CD14-positive monocyte (primary cell): ENCODE data around the gene TRPM8. TPM values are rescaled to one million over a fixed set of nuclear protein-coding genes. Genes with fewer than 3 reads are reported as not detected.

ENCODE experiments used
- DNase-seq, 3 donors: peaks; one replicate each; pipeline ENCODE4 v3.0.0-alpha.2; 2011 to 2022
- H2AFZ ChIP-seq: 2 replicates; pipeline ENCODE4 v1.6.0; 2012; ENCODE audit warnings: mild to moderate bottlenecking, low read depth, low read length, inconsistent platforms; ENCODE audit not compliant: insufficient read depth, poor library complexity, severe bottlenecking
- H3K27ac ChIP-seq, 2 donors: 1 replicate in 1 of 2; 2 replicates in 1 of 2; pipeline ENCODE4 v1.5.1; 2012 to 2013; ENCODE audit warnings: low read length in 2 of 2, control low read depth in 1 of 2, inconsistent platforms in 1 of 2, low read depth in 1 of 2, mild to moderate bottlenecking in 1 of 2
- H3K27me3 ChIP-seq, 2 donors: one replicate each; pipeline versions ENCODE4 v1.6.0 to v1.6.1; 2011 to 2013; ENCODE audit warnings: low read length in 2 of 2; ENCODE audit not compliant: control insufficient read depth in 2 of 2, insufficient read depth in 2 of 2
- H3K36me3 ChIP-seq, 2 donors: replicated peaks in 1 of 2; 1 replicate in 1 of 2; 2 replicates in 1 of 2; pipeline versions ENCODE4 v1.5.1 to v1.6.1; 2012 to 2013; ENCODE audit warnings: low read length in 2 of 2, control low read depth in 1 of 2, inconsistent platforms in 1 of 2, mild to moderate bottlenecking in 1 of 2; ENCODE audit not compliant: insufficient read depth in 2 of 2, control insufficient read depth in 1 of 2
- H3K4me1 ChIP-seq, 2 donors: 1 replicate in 1 of 2; 2 replicates in 1 of 2; pipeline versions ENCODE4 v1.5.1 to v1.6.1; 2012 to 2013; ENCODE audit warnings: low read length in 2 of 2, control low read depth in 1 of 2, inconsistent platforms in 1 of 2, mild to moderate bottlenecking in 1 of 2, moderate library complexity in 1 of 2; ENCODE audit not compliant: insufficient read depth in 2 of 2, control insufficient read depth in 1 of 2
- H3K4me2 ChIP-seq: replicated peaks from 2 replicates; pipeline ENCODE3; 2012; ENCODE audit warnings: low read length, moderate library complexity, mild to moderate bottlenecking; ENCODE audit not compliant: poor library complexity, severe bottlenecking; ENCODE audit errors: extremely low read depth
- H3K4me3 ChIP-seq, 3 experiments: fragments of 200-600 bp in 1 of 3; sonication (generic) in 1 of 3; replicated peaks in 1 of 3; 1 replicate in 2 of 3; 2 replicates in 1 of 3; pipeline ENCODE4 v1.5.1; 2011 to 2013; ENCODE audit warnings: low read length in 3 of 3, mild to moderate bottlenecking in 3 of 3, control low read depth in 2 of 3, low read depth in 2 of 3, inconsistent platforms in 1 of 3, moderate library complexity in 1 of 3
- H3K79me2 ChIP-seq: 2 replicates; pipeline ENCODE4 v1.6.0; 2012; ENCODE audit warnings: mild to moderate bottlenecking, control low read depth, inconsistent platforms, low read length, moderate library complexity; ENCODE audit not compliant: insufficient read depth
- H3K9ac ChIP-seq: 2 replicates; pipeline ENCODE4 v1.6.0; 2017; ENCODE audit warnings: low read length, mild to moderate bottlenecking; ENCODE audit not compliant: insufficient read depth, poor library complexity, severe bottlenecking
- H3K9me3 ChIP-seq, 2 donors: replicated peaks in 1 of 2; 1 replicate in 1 of 2; 2 replicates in 1 of 2; pipeline versions ENCODE4 v1.5.1 to v1.6.1; 2012 to 2013; ENCODE audit warnings: low read length in 2 of 2, control low read depth in 1 of 2; ENCODE audit not compliant: control insufficient read depth in 1 of 2, insufficient read depth in 1 of 2
- H4K20me1 ChIP-seq: 2 replicates; pipeline ENCODE4 v1.6.0; 2012; ENCODE audit warnings: mild to moderate bottlenecking, low read length, control low read depth, moderate library complexity; ENCODE audit not compliant: insufficient read depth
- H3K27ac Mint-ChIP-seq, 7 donors: one replicate each; pipeline ENCODE4 v1.8.0; 2020; ENCODE audit warnings: mild to moderate bottlenecking in 7 of 7, mixed read lengths in 7 of 7, moderate library complexity in 6 of 7, inconsistent platforms in 2 of 7
- H3K27me3 Mint-ChIP-seq, 3 donors: one replicate each; pipeline ENCODE4 v1.8.0; 2021 to 2022; ENCODE audit warnings: low read depth in 3 of 3, mild to moderate bottlenecking in 3 of 3, mixed read lengths in 3 of 3, moderate library complexity in 3 of 3, inconsistent platforms in 1 of 3
- H3K36me3 Mint-ChIP-seq, 2 donors: one replicate each; pipeline ENCODE4 v1.8.0; 2020; ENCODE audit warnings: mixed read lengths in 2 of 2, inconsistent platforms in 1 of 2, mild to moderate bottlenecking in 1 of 2
- H3K4me1 Mint-ChIP-seq: one replicate; pipeline ENCODE4 v1.8.0; 2020; ENCODE audit warnings: mild to moderate bottlenecking, mixed read lengths
- H3K4me3 Mint-ChIP-seq, 2 donors: one replicate each; pipeline ENCODE4 v1.8.0; 2020; ENCODE audit warnings: mild to moderate bottlenecking in 2 of 2, mixed read lengths in 2 of 2, moderate library complexity in 1 of 2
- H3K9me3 Mint-ChIP-seq, 7 donors: one replicate each; pipeline ENCODE4 v1.8.0; 2020 to 2022; ENCODE audit warnings: mixed read lengths in 7 of 7, mild to moderate bottlenecking in 6 of 7, moderate library complexity in 6 of 7, inconsistent platforms in 2 of 7
- CTCF ChIP-seq: fragments of 200-600 bp; IDR thresholded peaks from one replicate; pipeline ENCODE4 v1.8.0; 2022; ENCODE audit warnings: antibody characterized with exemption, mild to moderate bottlenecking
- WGBS: methylation state at CpG from one replicate; pipeline ENCODE4 v1.1.5; 2013; ENCODE audit warnings: missing lambda C conversion rate; ENCODE audit not compliant: insufficient coverage; 5-methylcytosine and 5-hydroxymethylcytosine counted together
- intact Hi-C, 2 donors: fragments of 100-400 bp; cut with micrococcal nuclease; formaldehyde crosslinking; loops; one replicate each; pipeline versions ENCODE4 v1.15.0 to v1.15.1; 2023
- polyA plus RNA-seq, 3 donors: library from polyadenylated mRNA; depleted of rRNA in 1 of 3; unstranded in 2 of 3; stranded (reverse) in 1 of 3; fragments of 300-500 nt in 2 of 3; fragments of >200 nt in 1 of 3; fragmentation: Illumina TruSeq in 2 of 3; gene quantifications; 1 replicate in 2 of 3; 2 replicates in 1 of 3; pipeline ENCODE4 v1.2.3, GENCODE V29; 2012 to 2021

Gene TRPM8
- polyA plus RNA-seq, 3 donors = not detected

GRCh38 chr2:233942731-233943130, 25.6 kb downstream of the TRPM8 start:
- Histone ChIP-seq H2AFZ (no peak overlapping the region), H3K9me3 (peaks cover 9 to 10% of the 10 kb centered on the region in 2 donors), H3K36me3 (no peaks in the 10 kb centered on the region), H3K79me2 (no peaks in the 10 kb centered on the region), H3K27ac (no peak overlapping the region), H3K4me2 (no peak overlapping the region), H3K27me3 (peaks cover 15 to 27% of the 10 kb centered on the region in 2 donors), H3K4me3 (no peak overlapping the region), H3K9ac (no peak overlapping the region), H3K4me1 (no peaks in the 10 kb centered on the region), H4K20me1 (no peaks in the 10 kb centered on the region)
- intact Hi-C loops = no loop called here
- Mint-ChIP-seq H3K9me3 (peaks cover 0 to 13% (median 5%) of the 10 kb centered on the region in 7 donors), H3K4me3 (no peak overlapping the region), H3K36me3 (no peaks in the 10 kb centered on the region), H3K27me3 (peaks cover 24 to 27% (median 24%) of the 10 kb centered on the region in 3 donors), H3K27ac (no peak overlapping the region), H3K4me1 (peaks cover 2% of the 10 kb centered on the region)
- TF ChIP-seq CTCF = no peak
- WGBS = 100% methylated on average over 2 of the region's 4 CpGs
- no peak for DNase-seq

- no peak for TF ChIP-seq CTCF
These were observed 27.1 kb downstream of the TRPM8 start for GRCh38 chr2:233944269-233944668.

More at GRCh38 chr2:233944269-233944668, 27.1 kb downstream of the TRPM8 start:
- Histone ChIP-seq H3K9me3 (peaks cover 0 to 9% of the 10 kb centered on the region in 2 donors), H3K4me2 (no peak overlapping the region), H3K27me3 (peaks cover 8 to 12% of the 10 kb centered on the region in 2 donors), H3K27ac (no peak overlapping the region), H3K4me1 (no peaks in the 10 kb centered on the region), H3K79me2 (no peaks in the 10 kb centered on the region), H3K36me3 (no peaks in the 10 kb centered on the region), H2AFZ (no peak overlapping the region), H4K20me1 (no peaks in the 10 kb centered on the region), H3K9ac (no peak overlapping the region), H3K4me3 (no peak overlapping the region)
- Mint-ChIP-seq H3K27me3 (peaks cover 9 to 13% (median 11%) of the 10 kb centered on the region in 3 donors), H3K27ac (no peak overlapping the region), H3K4me1 (no peaks in the 10 kb centered on the region), H3K9me3 (peaks cover 0 to 7% (median 2%) of the 10 kb centered on the region in 7 donors), H3K4me3 (no peak overlapping the region), H3K36me3 (no peaks in the 10 kb centered on the region)
- DNase-seq = no peak
- WGBS = no CpG with 5 or more reads among the region's 1 CpG
- intact Hi-C loops = no loop called here
